SK-N-SH treated with all-trans-retinoic acid at 6 μM for 48 hours (cell line): Measurements from ENCODE around the gene TTC7B.

ENCODE experiments used
- ARNTL ChIP-seq: fragments of 450-650 bp; formaldehyde crosslinking; IDR thresholded peaks from 2 replicates; pipeline ENCODE4 v1.5.0; 2020; ENCODE audit warnings: low read depth, mild to moderate bottlenecking, moderate library complexity, borderline replicate concordance
- ESRRG ChIP-seq: fragments of 250-450 bp; sonication (Bioruptor Pico); IDR thresholded peaks from 2 replicates; pipeline ENCODE4 v1.6.1; 2021; ENCODE audit warnings: mild to moderate bottlenecking
- RARB ChIP-seq: fragments of 250-450 bp; sonication (Bioruptor Pico); IDR thresholded peaks from 2 replicates; pipeline ENCODE4 v1.8.0; 2021; ENCODE audit warnings: mild to moderate bottlenecking, moderate library complexity
- ZNF565 ChIP-seq: fragments of 450-650 bp; formaldehyde crosslinking; conservative IDR thresholded peaks from 2 replicates; pipeline ENCODE4 v1.5.0; 2020; ENCODE audit warnings: low read depth, mild to moderate bottlenecking, moderate library complexity
- ZNF8 ChIP-seq: fragments of 450-650 bp; formaldehyde crosslinking; IDR thresholded peaks from 2 replicates; pipeline ENCODE4 v1.5.0; 2020; ENCODE audit warnings: mild to moderate bottlenecking, moderate library complexity

GRCh38 chr14:90733139-90733808 lies 83.0 kb downstream of the TTC7B start:
- no peak for TF ChIP-seq ZNF565 (CRISPR knock-in tag)
- TF ChIP-seq RARB (CRISPR knock-in tag): no peak
- TF ChIP-seq ARNTL: no peak
- no peak for TF ChIP-seq ESRRG
- no peak for TF ChIP-seq ZNF8 (CRISPR knock-in tag)
